SK-N-SH (cell line): ENCODE results near the gene TMEM123.

Source experiments
- RAD21 ChIP-seq: IDR thresholded peaks from 2 replicates; pipeline ENCODE4 v1.6.1; 2012; ENCODE audit warnings: mild to moderate bottlenecking, low read length
- TF ChIP-seq, protein P1 (sequence below): fragments of 200-600 bp; sonication (generic); IDR thresholded peaks from 2 replicates; pipeline ENCODE4 v1.6.1; 2017; ENCODE audit warnings: antibody characterized with exemption, mild to moderate bottlenecking, moderate library complexity

- TF ChIP-seq, protein P1, sequence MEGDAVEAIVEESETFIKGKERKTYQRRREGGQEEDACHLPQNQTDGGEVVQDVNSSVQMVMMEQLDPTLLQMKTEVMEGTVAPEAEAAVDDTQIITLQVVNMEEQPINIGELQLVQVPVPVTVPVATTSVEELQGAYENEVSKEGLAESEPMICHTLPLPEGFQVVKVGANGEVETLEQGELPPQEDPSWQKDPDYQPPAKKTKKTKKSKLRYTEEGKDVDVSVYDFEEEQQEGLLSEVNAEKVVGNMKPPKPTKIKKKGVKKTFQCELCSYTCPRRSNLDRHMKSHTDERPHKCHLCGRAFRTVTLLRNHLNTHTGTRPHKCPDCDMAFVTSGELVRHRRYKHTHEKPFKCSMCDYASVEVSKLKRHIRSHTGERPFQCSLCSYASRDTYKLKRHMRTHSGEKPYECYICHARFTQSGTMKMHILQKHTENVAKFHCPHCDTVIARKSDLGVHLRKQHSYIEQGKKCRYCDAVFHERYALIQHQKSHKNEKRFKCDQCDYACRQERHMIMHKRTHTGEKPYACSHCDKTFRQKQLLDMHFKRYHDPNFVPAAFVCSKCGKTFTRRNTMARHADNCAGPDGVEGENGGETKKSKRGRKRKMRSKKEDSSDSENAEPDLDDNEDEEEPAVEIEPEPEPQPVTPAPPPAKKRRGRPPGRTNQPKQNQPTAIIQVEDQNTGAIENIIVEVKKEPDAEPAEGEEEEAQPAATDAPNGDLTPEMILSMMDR, result no peak
- no peak for TF ChIP-seq RAD21
Measured at GRCh38 chr11:102499151-102499550, 46.6 kb upstream of the TMEM123 start.
